DND-41 (cell line): ENCODE results near the gene HGFAC.

ENCODE experiments used
- ATAC-seq: fragments of 200-7000 bp; cut with Tn5 transposase; 3 replicates; pipeline ENCODE4 v1.9.1; 2021; ENCODE audit warnings: low read depth; ENCODE audit not compliant: insufficient read depth
- DNase-seq: peaks from one replicate; pipeline ENCODE4 v3.0.0-alpha.2; 2020
- H2AFZ ChIP-seq: 2 replicates; pipeline ENCODE4 v1.6.0; 2012; ENCODE audit warnings: low read depth, low read length
- H3K27ac ChIP-seq: 2 replicates; pipeline ENCODE4 v1.5.1; 2012; ENCODE audit warnings: low read length, inconsistent platforms
- H3K27me3 ChIP-seq: fragments of 200-600 bp; sonication (generic); 2 replicates; pipeline ENCODE4 v1.6.0; 2012; ENCODE audit warnings: low read length, mild to moderate bottlenecking, inconsistent platforms; ENCODE audit not compliant: insufficient read depth, poor library complexity
- H3K36me3 ChIP-seq: 2 replicates; pipeline ENCODE4 v1.5.1; 2012; ENCODE audit warnings: low read length, inconsistent platforms; ENCODE audit not compliant: insufficient read depth
- H3K4me1 ChIP-seq: 2 replicates; pipeline ENCODE4 v1.5.1; 2012; ENCODE audit warnings: mild to moderate bottlenecking, low read length; ENCODE audit not compliant: insufficient read depth
- H3K4me2 ChIP-seq: 2 replicates; pipeline ENCODE4 v1.6.0; 2012; ENCODE audit warnings: mild to moderate bottlenecking, moderate library complexity, low read length, inconsistent platforms; ENCODE audit not compliant: insufficient read depth
- H3K4me3 ChIP-seq, 2 experiments: fragments of 200-600 bp in 1 of 2; shearing (Covaris generic) in 1 of 2; 2 replicates each; pipeline ENCODE4 v1.5.1; 2012 to 2016; ENCODE audit warnings: inconsistent platforms in 2 of 2, low read length in 2 of 2, mild to moderate bottlenecking in 2 of 2, low read depth in 1 of 2, moderate library complexity in 1 of 2
- H3K79me2 ChIP-seq: 2 replicates; pipeline ENCODE4 v1.6.0; 2012; ENCODE audit warnings: low read length, inconsistent platforms; ENCODE audit not compliant: insufficient read depth
- H3K9ac ChIP-seq: 2 replicates; pipeline ENCODE4 v1.6.0; 2012; ENCODE audit warnings: low read depth, mild to moderate bottlenecking, inconsistent platforms, low read length, moderate library complexity
- H3K9me3 ChIP-seq: 2 replicates; pipeline ENCODE4 v1.5.1; 2012; ENCODE audit warnings: low read length, moderate library complexity, mild to moderate bottlenecking, inconsistent platforms; ENCODE audit not compliant: insufficient read depth, severe bottlenecking
- H4K20me1 ChIP-seq: 2 replicates; pipeline ENCODE4 v1.6.0; 2012; ENCODE audit warnings: low read length; ENCODE audit not compliant: insufficient read depth
- CTCF ChIP-seq: IDR thresholded peaks from 2 replicates; pipeline ENCODE4 v1.5.1; 2012; ENCODE audit warnings: borderline replicate concordance, low read length, moderate library complexity, mild to moderate bottlenecking; ENCODE audit not compliant: poor library complexity, severe bottlenecking; ENCODE audit errors: extremely low read depth
- EZH2 ChIP-seq: IDR thresholded peaks from 3 replicates; pipeline ENCODE4 v1.6.1; 2012; ENCODE audit warnings: borderline replicate concordance, low read depth, mild to moderate bottlenecking, moderate library complexity, low read length, inconsistent platforms; ENCODE audit not compliant: severe bottlenecking

The HGFAC gene

GRCh38 chr4:3440011-3440410, 1.8 kb upstream of the HGFAC start:
- no peak for DNase-seq
- Histone ChIP-seq H4K20me1 (peaks cover 16% of the 10 kb centered on the region), H3K9ac (no peak overlapping the region), H2AFZ (no peak overlapping the region), H3K9me3 (no peaks in the 10 kb centered on the region), H3K27me3 (no peaks in the 10 kb centered on the region), H3K4me1 (no peaks in the 10 kb centered on the region), H3K27ac (no peak overlapping the region), H3K4me3 (no peak overlapping the region), H3K79me2 (no peaks in the 10 kb centered on the region), H3K4me2 (no peak overlapping the region), H3K36me3 (no peaks in the 10 kb centered on the region)
- no peak for ATAC-seq
- no peak for TF ChIP-seq CTCF
- no peak for TF ChIP-seq EZH2

DNA sequence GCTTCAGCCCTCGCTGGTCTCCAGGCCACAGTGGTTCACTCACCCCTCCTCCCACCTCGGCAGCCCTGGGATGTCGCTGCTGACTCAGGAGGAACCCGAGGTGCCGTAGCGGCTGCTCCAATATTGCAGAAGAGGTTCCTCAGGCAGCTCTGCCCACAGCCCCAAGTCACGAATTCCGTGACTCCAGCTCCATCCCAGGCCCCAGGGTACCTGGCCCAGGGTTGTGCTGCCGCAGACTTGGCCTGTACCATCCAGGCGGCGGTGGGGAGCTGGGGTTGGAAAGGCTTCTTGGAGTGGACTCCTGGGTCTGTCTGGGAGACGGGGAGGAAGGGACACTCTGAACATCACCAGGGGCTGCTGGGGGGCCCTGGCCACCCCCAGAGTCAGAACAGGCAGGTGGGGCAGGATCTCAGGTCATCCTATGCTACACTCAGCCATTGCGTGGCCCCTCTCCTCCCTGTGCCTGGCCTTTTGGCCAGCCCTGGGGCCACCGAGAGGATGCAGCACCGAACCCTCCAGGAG, 728 bp upstream of the HGFAC start:
- Histone ChIP-seq H3K4me3 (no peak overlapping the region), H3K4me2 (no peak overlapping the region), H3K9me3 (no peaks in the 10 kb centered on the region), H3K9ac (no peak overlapping the region), H3K27me3 (no peaks in the 10 kb centered on the region), H2AFZ (no peak overlapping the region), H3K27ac (no peak overlapping the region), H3K79me2 (no peaks in the 10 kb centered on the region), H3K4me1 (no peaks in the 10 kb centered on the region), H4K20me1 (peaks cover 15% of the 10 kb centered on the region), H3K36me3 (no peaks in the 10 kb centered on the region)
- no peak for DNase-seq
- ATAC-seq: no peak
- TF ChIP-seq CTCF: no peak

- no peak overlapping the region for H3K27ac ChIP-seq
- TF ChIP-seq EZH2: no peak
- no peak for TF ChIP-seq CTCF
- H3K36me3 ChIP-seq: no peaks in the 10 kb centered on the region
- H3K9me3 ChIP-seq: no peaks in the 10 kb centered on the region
- H4K20me1 ChIP-seq: peaks cover 9% of the 10 kb centered on the region
- DNase-seq: no peak
- no peak overlapping the region for H3K9ac ChIP-seq
- no peak overlapping the region for H3K4me2 ChIP-seq
- H2AFZ ChIP-seq: no peak overlapping the region
- H3K4me1 ChIP-seq: no peaks in the 10 kb centered on the region
- no peaks in the 10 kb centered on the region for H3K27me3 ChIP-seq
- no peak overlapping the region for H3K4me3 ChIP-seq
- no peaks in the 10 kb centered on the region for H3K79me2 ChIP-seq
- ATAC-seq: no peak
These were observed 741 bp downstream of the HGFAC start for GRCh38 chr4:3442460-3442958.
